HEK293 (cell line): ENCODE data around the gene KRT13.
"Not testable (repeated sequence)": the region's sequence is repeated elsewhere in the genome, so short reads cannot be mapped to it uniquely, and the experiment has no call there.

Source experiments
- CTCF ChIA-PET: fragments of 350-600 bp; formaldehyde crosslinking; extraction: SDS; loops from one replicate; lab custom pipeline; 2021; ENCODE audit warnings: antibody characterized with exemption; lab: Yijun Ruan, JAX
- POLR2A ChIA-PET: fragments of 300-600 bp; formaldehyde crosslinking; extraction: SDS; loops from one replicate; lab custom pipeline; 2020; ENCODE audit warnings: antibody characterized with exemption, inconsistent platforms; lab: Yijun Ruan, JAX
- H3K27ac ChIP-seq: fragments of 200-500 bp; sonication (Bioruptor generic); 2 replicates; pipeline ENCODE4 v1.5.1; 2014; ENCODE audit warnings: low read depth, low read length, control low read depth, inconsistent platforms; ENCODE audit errors: extremely low read depth
- H3K36me3 ChIP-seq, 2 experiments: fragments of 200-500 bp in 1 of 2; sonication (Bioruptor generic) in 1 of 2; 1 replicate in 1 of 2; 2 replicates in 1 of 2; pipeline ENCODE4 v1.5.1; 2014 to 2017; ENCODE audit warnings: inconsistent platforms in 2 of 2, low read length in 2 of 2; ENCODE audit not compliant: control insufficient read depth in 2 of 2, insufficient read depth in 1 of 2
- H3K4me1 ChIP-seq: fragments of 200-500 bp; sonication (Bioruptor generic); 2 replicates; pipeline ENCODE4 v1.5.1; 2014; ENCODE audit warnings: mild to moderate bottlenecking, low read length, inconsistent platforms; ENCODE audit not compliant: control insufficient read depth, insufficient read depth
- H3K4me3 ChIP-seq: 2 replicates; pipeline ENCODE4 v1.5.1; 2011; ENCODE audit warnings: low read depth, mild to moderate bottlenecking, control low read depth, low read length, moderate library complexity
- H3K9me3 ChIP-seq: fragments of 200-500 bp; sonication (Bioruptor generic); 2 replicates; pipeline ENCODE4 v1.5.1; 2014; ENCODE audit warnings: low read depth, low read length, inconsistent platforms; ENCODE audit not compliant: control insufficient read depth, insufficient read depth
- IKZF3 ChIP-seq: fragments of 450-650 bp; IDR thresholded peaks from 2 replicates; pipeline ENCODE4 v1.5.0; 2018; ENCODE audit warnings: missing biosample characterization, mild to moderate bottlenecking, missing genetic modification characterization, moderate library complexity
- KLF8 ChIP-seq: fragments of 450-650 bp; formaldehyde crosslinking; IDR thresholded peaks from 2 replicates; pipeline ENCODE4 v1.5.1; 2016; ENCODE audit warnings: missing biosample characterization, missing genetic modification characterization
- ZBTB17 ChIP-seq: fragments of 450-650 bp; formaldehyde crosslinking; IDR thresholded peaks from 2 replicates; pipeline ENCODE4 v1.5.1; 2016; ENCODE audit warnings: missing biosample characterization, missing genetic modification characterization
- ZFHX2 ChIP-seq: fragments of 450-650 bp; formaldehyde crosslinking; conservative IDR thresholded peaks from 2 replicates; pipeline ENCODE4 v1.5.1; 2016; ENCODE audit warnings: missing biosample characterization, missing genetic modification characterization
- ZFP41 ChIP-seq: fragments of 450-650 bp; formaldehyde crosslinking; IDR thresholded peaks from 2 replicates; pipeline ENCODE4 v1.5.1; 2016; ENCODE audit warnings: missing biosample characterization, missing genetic modification characterization, borderline replicate concordance
- ZNF175 ChIP-seq: fragments of 450-650 bp; formaldehyde crosslinking; IDR thresholded peaks from 2 replicates; pipeline ENCODE4 v1.5.1; 2016; ENCODE audit warnings: missing biosample characterization, missing genetic modification characterization
- ZNF184 ChIP-seq: fragments of 450-650 bp; IDR thresholded peaks from 2 replicates; pipeline ENCODE4 v1.5.1; 2018; ENCODE audit warnings: missing biosample characterization, mild to moderate bottlenecking, missing genetic modification characterization
- ZNF24 ChIP-seq: fragments of 450-650 bp; formaldehyde crosslinking; IDR thresholded peaks from 2 replicates; pipeline ENCODE4 v1.5.1; 2016; ENCODE audit warnings: missing biosample characterization, missing genetic modification characterization
- ZNF292 ChIP-seq: fragments of 450-650 bp; formaldehyde crosslinking; IDR thresholded peaks from 2 replicates; pipeline ENCODE4 v1.5.1; 2016; ENCODE audit warnings: low read depth, missing biosample characterization, missing genetic modification characterization, borderline replicate concordance
- ZNF302 ChIP-seq: fragments of 450-650 bp; formaldehyde crosslinking; IDR thresholded peaks from 2 replicates; pipeline ENCODE4 v1.5.1; 2016; ENCODE audit warnings: missing biosample characterization, missing genetic modification characterization, low read depth
- ZNF335 ChIP-seq: fragments of 450-650 bp; formaldehyde crosslinking; conservative IDR thresholded peaks from 2 replicates; pipeline ENCODE4 v1.5.1; 2016; ENCODE audit warnings: missing biosample characterization, missing genetic modification characterization
- ZNF354C ChIP-seq: fragments of 450-650 bp; formaldehyde crosslinking; IDR thresholded peaks from 2 replicates; pipeline ENCODE4 v1.5.1; 2016; ENCODE audit warnings: missing biosample characterization, missing genetic modification characterization, low read depth, borderline replicate concordance
- ZNF416 ChIP-seq: fragments of 450-650 bp; formaldehyde crosslinking; IDR thresholded peaks from 2 replicates; pipeline ENCODE4 v1.5.1; 2016; ENCODE audit warnings: missing biosample characterization, missing genetic modification characterization
- ZNF426 ChIP-seq: fragments of 450-650 bp; formaldehyde crosslinking; IDR thresholded peaks from 2 replicates; pipeline ENCODE4 v1.5.1; 2017; ENCODE audit warnings: missing biosample characterization, missing genetic modification characterization, mild to moderate bottlenecking, inconsistent platforms, moderate library complexity
- ZNF530 ChIP-seq: fragments of 450-650 bp; formaldehyde crosslinking; IDR thresholded peaks from 2 replicates; pipeline ENCODE4 v1.5.1; 2016; ENCODE audit warnings: low read depth, missing biosample characterization, missing genetic modification characterization
- ZNF544 ChIP-seq: fragments of 450-650 bp; formaldehyde crosslinking; IDR thresholded peaks from 2 replicates; pipeline ENCODE4 v1.5.0; 2017; ENCODE audit warnings: missing biosample characterization, missing genetic modification characterization
- ZNF549 ChIP-seq: fragments of 450-650 bp; IDR thresholded peaks from 2 replicates; pipeline ENCODE4 v1.5.1; 2018; ENCODE audit warnings: missing biosample characterization, missing genetic modification characterization, mild to moderate bottlenecking, inconsistent platforms, moderate library complexity
- ZNF585B ChIP-seq: fragments of 450-650 bp; formaldehyde crosslinking; IDR thresholded peaks from 2 replicates; pipeline ENCODE4 v1.5.1; 2016; ENCODE audit warnings: missing biosample characterization, missing genetic modification characterization
- ZNF596 ChIP-seq: fragments of 450-650 bp; IDR thresholded peaks from 2 replicates; pipeline ENCODE4 v1.5.0; 2018; ENCODE audit warnings: missing biosample characterization, mild to moderate bottlenecking, missing genetic modification characterization, moderate library complexity
- ZNF610 ChIP-seq: fragments of 450-650 bp; formaldehyde crosslinking; IDR thresholded peaks from 2 replicates; pipeline ENCODE4 v1.5.1; 2016; ENCODE audit warnings: missing biosample characterization, missing genetic modification characterization, borderline replicate concordance
- ZNF792 ChIP-seq: fragments of 450-650 bp; formaldehyde crosslinking; IDR thresholded peaks from 2 replicates; pipeline ENCODE4 v1.5.1; 2016; ENCODE audit warnings: missing biosample characterization, missing genetic modification characterization
- TF ChIP-seq, protein P1 (sequence below): fragments of 450-650 bp; formaldehyde crosslinking; IDR thresholded peaks from 2 replicates; pipeline ENCODE4 v1.5.1; 2016; ENCODE audit warnings: missing biosample characterization, missing genetic modification characterization, borderline replicate concordance
- TF ChIP-seq, protein P2 (sequence below): fragments of 450-650 bp; formaldehyde crosslinking; IDR thresholded peaks from 2 replicates; pipeline ENCODE4 v1.5.1; 2016; ENCODE audit warnings: missing biosample characterization, missing genetic modification characterization

KRT13 gene

DNA sequence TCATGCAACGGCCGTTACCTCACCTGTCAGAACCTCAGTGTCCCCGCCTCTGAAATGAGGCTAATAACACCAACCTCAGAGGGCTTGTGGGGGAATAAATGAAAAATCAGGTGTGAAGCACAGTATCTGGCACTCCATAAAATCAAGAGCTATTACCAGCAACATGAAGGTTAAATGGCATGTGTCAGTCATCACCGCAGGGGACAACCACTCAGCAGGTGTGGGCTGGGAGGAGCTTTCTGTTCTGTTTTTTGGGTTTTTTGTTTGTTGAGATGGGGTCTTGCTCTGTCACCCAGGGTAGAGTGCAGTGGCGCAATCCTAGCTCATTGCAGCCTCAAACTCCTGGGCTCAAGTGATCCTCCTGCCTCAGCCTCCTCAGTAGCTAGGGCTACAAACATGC, 39.5 kb upstream of the KRT13 start:
- Histone ChIP-seq H3K4me3 (no peak overlapping the region), H3K27ac (no peak overlapping the region), H3K36me3 (no peaks in the 10 kb centered on the region), H3K9me3 (no peaks in the 10 kb centered on the region), H3K4me1 (no peaks in the 10 kb centered on the region)
- CTCF ChIA-PET = interaction anchor here (0.6 to 16.6 kb wide), 5 partner anchors 10 to 688 kb away, joined by 3 to 546 read pairs (median 10); no protein-coding TSS in a partner anchor
- TF ChIP-seq ZNF549 (no peak), ZNF416 (tag by site-specific recombination) (no peak), IKZF3 (no peak), ZNF292 (tag by site-specific recombination) (no peak), ZNF610 (tag by site-specific recombination) (no peak), ZNF544 (no peak), ZNF184 (tag by site-specific recombination) (no peak), ZNF175 (no peak), ZNF596 (tag by site-specific recombination) (no peak), ZNF792 (tag by site-specific recombination) (no peak), ZNF530 (tag by site-specific recombination) (no peak), ZNF426 (no peak)
- TF ChIP-seq, protein P1, sequence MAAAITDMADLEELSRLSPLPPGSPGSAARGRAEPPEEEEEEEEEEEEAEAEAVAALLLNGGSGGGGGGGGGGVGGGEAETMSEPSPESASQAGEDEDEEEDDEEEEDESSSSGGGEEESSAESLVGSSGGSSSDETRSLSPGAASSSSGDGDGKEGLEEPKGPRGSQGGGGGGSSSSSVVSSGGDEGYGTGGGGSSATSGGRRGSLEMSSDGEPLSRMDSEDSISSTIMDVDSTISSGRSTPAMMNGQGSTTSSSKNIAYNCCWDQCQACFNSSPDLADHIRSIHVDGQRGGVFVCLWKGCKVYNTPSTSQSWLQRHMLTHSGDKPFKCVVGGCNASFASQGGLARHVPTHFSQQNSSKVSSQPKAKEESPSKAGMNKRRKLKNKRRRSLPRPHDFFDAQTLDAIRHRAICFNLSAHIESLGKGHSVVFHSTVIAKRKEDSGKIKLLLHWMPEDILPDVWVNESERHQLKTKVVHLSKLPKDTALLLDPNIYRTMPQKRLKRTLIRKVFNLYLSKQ (tag by site-specific recombination) = no peak
- TF ChIP-seq, protein P2, sequence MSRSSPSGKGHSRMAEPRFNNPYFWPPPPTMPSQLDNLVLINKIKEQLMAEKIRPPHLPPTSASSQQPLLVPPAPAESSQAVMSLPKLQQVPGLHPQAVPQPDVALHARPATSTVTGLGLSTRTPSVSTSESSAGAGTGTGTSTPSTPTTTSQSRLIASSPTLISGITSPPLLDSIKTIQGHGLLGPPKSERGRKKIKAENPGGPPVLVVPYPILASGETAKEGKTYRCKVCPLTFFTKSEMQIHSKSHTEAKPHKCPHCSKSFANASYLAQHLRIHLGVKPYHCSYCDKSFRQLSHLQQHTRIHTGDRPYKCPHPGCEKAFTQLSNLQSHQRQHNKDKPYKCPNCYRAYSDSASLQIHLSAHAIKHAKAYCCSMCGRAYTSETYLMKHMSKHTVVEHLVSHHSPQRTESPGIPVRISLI (tag by site-specific recombination) = no peak
- POLR2A ChIA-PET = interaction anchor here (0.6 to 1.7 kb wide), 2 partner anchors 17 to 153 kb away, joined by 5 to 6 read pairs; partner anchors contain the start of gene KRT19

DNA sequence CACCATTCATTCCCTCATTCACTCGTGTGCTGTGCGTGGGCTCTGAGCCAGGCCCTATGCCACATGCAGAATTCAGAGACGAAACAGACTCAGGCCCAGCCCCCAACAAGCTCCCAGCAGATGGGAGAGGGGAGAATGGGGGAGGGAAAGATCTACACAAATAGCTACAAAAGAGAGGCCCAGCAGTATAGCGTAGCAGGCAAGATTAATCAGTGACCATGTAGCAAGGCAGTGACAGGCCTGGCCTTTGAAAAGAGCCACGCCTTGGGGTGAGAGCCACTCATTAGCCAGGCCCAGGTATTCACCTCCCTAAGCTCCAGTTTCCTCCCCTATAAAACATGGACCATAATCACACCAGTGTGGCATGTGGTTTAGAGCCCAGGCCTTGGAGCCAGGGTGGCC, 39.1 kb upstream of the KRT13 start:
- Histone ChIP-seq H3K27ac (no peak overlapping the region), H3K36me3 (no peaks in the 10 kb centered on the region), H3K4me3 (no peak overlapping the region), H3K9me3 (no peaks in the 10 kb centered on the region), H3K4me1 (no peaks in the 10 kb centered on the region)
- TF ChIP-seq ZFP41 = no peak
- no peak for TF ChIP-seq ZNF24 (tag by site-specific recombination)
- no peak for TF ChIP-seq ZNF302
- TF ChIP-seq ZNF335 = no peak
- TF ChIP-seq ZNF354C (tag by site-specific recombination) = no peak
- no peak for TF ChIP-seq ZNF585B (tag by site-specific recombination)
- no peak for TF ChIP-seq ZFHX2
- TF ChIP-seq KLF8 (tag by site-specific recombination) = no peak
- TF ChIP-seq ZBTB17 (tag by site-specific recombination) = no peak
- CTCF ChIA-PET = interaction anchor here (0.9 to 16.6 kb wide), 4 partner anchors 57 to 687 kb away, joined by 4 to 546 read pairs (median 13); no protein-coding TSS in a partner anchor
- POLR2A ChIA-PET = interaction anchor here (1.7 kb wide), 1 partner anchor 16 kb away, joined by 6 read pairs; the partner anchor contains the start of gene KRT19

DNA sequence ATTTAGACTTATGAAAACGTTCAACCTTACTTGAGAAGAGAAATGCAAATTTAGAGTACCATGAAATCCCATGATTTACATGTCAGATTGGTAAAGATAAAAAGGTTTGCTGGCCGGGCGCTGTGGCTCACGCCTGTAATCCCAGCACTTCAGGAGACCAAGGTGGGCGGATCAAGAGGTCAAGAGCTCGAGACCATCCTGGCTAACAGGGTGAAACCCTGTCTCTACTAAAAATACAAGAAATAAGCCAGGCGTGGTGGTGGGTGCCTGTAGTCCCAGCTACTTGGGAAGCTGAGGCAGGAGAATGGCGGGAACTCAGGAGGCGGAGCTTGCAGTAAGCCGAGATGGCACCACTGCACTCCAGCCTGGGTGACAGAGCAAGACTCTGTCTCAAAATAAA, 37.4 kb upstream of the KRT13 start:
- POLR2A ChIA-PET, H3K4me3 ChIP-seq, H3K36me3 ChIP-seq, H3K27ac ChIP-seq, H3K4me1 ChIP-seq, H3K9me3 ChIP-seq: not testable (repeated sequence)
- CTCF ChIA-PET = interaction anchor here (1.1 to 16.6 kb wide), 4 partner anchors 9 to 122 kb away, joined by 3 to 546 read pairs (median 8); no protein-coding TSS in a partner anchor
